HG02852 (cell line): ENCODE data around the gene CD53.
A peak's percentile ranks its signal among the peaks of the same experiment; 100 is the strongest.
"Not testable (repeated sequence)": the region's sequence is repeated elsewhere in the genome, so short reads cannot be mapped to it uniquely, and the experiment has no call there.

Experiments
- ATAC-seq: cut with Tn5 transposase; IDR thresholded peaks from one replicate; pipeline ENCODE4 v1.9.1; 2021; ENCODE audit warnings: mild to moderate bottlenecking, moderate library complexity; ENCODE audit not compliant: unreplicated experiment

CD53 gene

GRCh38 chr1:110872745-110873720 lies at the start of gene CD53:
Gene CD53, plus strand, starts transcription at chr1:110873148. Its CDS starts 18,261 bp downstream, at chr1:110891409.
- peak; percentile 52 for ATAC-seq

GRCh38 chr1:110824192-110824591 lies 48.8 kb upstream of the CD53 start:
- ATAC-seq: no peak

GRCh38 chr1:110829955-110830553 lies 42.9 kb upstream of the CD53 start:
- ATAC-seq: no peak

GRCh38 chr1:110833779-110834178 lies 39.2 kb upstream of the CD53 start:
- ATAC-seq: not testable (repeated sequence)

- no peak for ATAC-seq
Observed at GRCh38 chr1:110846861-110847260, 26.1 kb upstream of the CD53 start.

GRCh38 chr1:110850145-110850544 lies 22.8 kb upstream of the CD53 start:
- ATAC-seq: no peak

- ATAC-seq: no peak
Observed at GRCh38 chr1:110850627-110851026, 22.3 kb upstream of the CD53 start.

- ATAC-seq: no peak
Observed at GRCh38 chr1:110853135-110853534, 19.8 kb upstream of the CD53 start.

GRCh38 chr1:110856410-110856809 lies 16.5 kb upstream of the CD53 start:
- no peak for ATAC-seq

GRCh38 chr1:110857964-110858948 lies 14.7 kb upstream of the CD53 start:
- no peak for ATAC-seq

GRCh38 chr1:110859062-110859461 lies 13.9 kb upstream of the CD53 start:
- no peak for ATAC-seq

GRCh38 chr1:110860174-110860573 lies 12.8 kb upstream of the CD53 start:
- ATAC-seq: no peak

GRCh38 chr1:110860620-110861019 lies 12.3 kb upstream of the CD53 start:
- not testable (repeated sequence) for ATAC-seq

GRCh38 chr1:110861942-110862341 lies 11.0 kb upstream of the CD53 start:
- not testable (repeated sequence) for ATAC-seq

GRCh38 chr1:110864287-110864686 lies 8.7 kb upstream of the CD53 start:
- no peak for ATAC-seq

- no peak for ATAC-seq
Observed at GRCh38 chr1:110870721-110871388, 2.1 kb upstream of the CD53 start.

- no peak for ATAC-seq
Observed at GRCh38 chr1:110872366-110872744, 593 bp upstream of the CD53 start.

GRCh38 chr1:110873856-110874255 lies 908 bp downstream of the CD53 start:
- ATAC-seq: no peak

GRCh38 chr1:110874324-110875215 lies 1.6 kb downstream of the CD53 start:
- ATAC-seq: no peak
